ENCODE data around the gene CEP85L. TPM values are rescaled to one million over a fixed set of nuclear protein-coding genes. Genes with fewer than 3 reads are reported as not detected.

Gene CEP85L
- total RNA-seq, result 3.4 and 5.1 TPM in 2 replicates

GRCh38 chr6:118651282-118652050 lies at the start of gene CEP85L:
Gene CEP85L (minus strand): TSS chr6:118651591. CDS start chr6:118651269, 322 bp downstream.

DNA sequence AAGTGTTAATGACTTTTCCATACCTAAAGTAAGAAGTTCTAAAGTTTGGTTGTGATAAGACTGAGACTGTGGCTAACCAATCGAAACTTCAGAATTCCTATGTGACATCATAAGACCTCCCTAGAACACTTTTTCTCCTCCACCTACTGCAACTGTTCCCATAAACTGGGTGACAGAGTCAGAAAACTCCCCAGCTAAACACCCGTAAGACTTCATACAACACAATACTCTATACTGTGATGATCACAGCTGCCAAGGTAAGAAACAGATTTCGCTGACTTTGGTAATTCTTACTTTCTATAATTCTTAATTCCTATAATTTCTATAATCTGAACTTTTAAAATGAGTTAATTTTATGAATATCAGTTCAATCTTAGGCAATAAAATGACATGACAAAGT lies 103.3 kb downstream of the CEP85L start, which contains the start of gene PLN:
PLN (plus strand) TSS at position 161 of the 400 bp plus-strand sequence. CDS start 10,626 bp downstream, outside the sequence.

Other genes with a start within 250 kb of the CEP85L start
- not detected in 2 replicates for gene PLN, start 103.3 kb downstream of the CEP85L start, total RNA-seq
- gene ASF1A, start 242.6 kb upstream of the CEP85L start, total RNA-seq, result 12.8 and 15.7 TPM in 2 replicates